ENCODE results near the gene JAKMIP2. TPM values are rescaled to one million over a fixed set of nuclear protein-coding genes. Genes with fewer than 3 reads are reported as not detected.

The JAKMIP2 gene
- total RNA-seq, 1 donor from 2014 or later, result 35.6 TPM

- peaks cover 13% of the 10 kb centered on the region for H3K36me3 Mint-ChIP-seq (ENCODE audit: low read depth)
- no peaks in the 10 kb centered on the region for H3K27me3 Mint-ChIP-seq (ENCODE audit: low read depth)
- DNase-seq (ENCODE audit: low read depth, low spot score), result no peak
- H3K4me3 Mint-ChIP-seq, result no peak overlapping the region
- H3K9me3 Mint-ChIP-seq, result peaks cover 4% of the 10 kb centered on the region
- no peak for TF ChIP-seq CTCF (conservative IDR thresholded peaks at IDR 0.05)
- H3K27ac Mint-ChIP-seq (ENCODE audit: unreplicated experiment), result no peak overlapping the region
- no peaks in the 10 kb centered on the region for H3K4me1 Mint-ChIP-seq
Measured at GRCh38 chr5:147669169-147669869, 113.2 kb downstream of the JAKMIP2 start.

DNA sequence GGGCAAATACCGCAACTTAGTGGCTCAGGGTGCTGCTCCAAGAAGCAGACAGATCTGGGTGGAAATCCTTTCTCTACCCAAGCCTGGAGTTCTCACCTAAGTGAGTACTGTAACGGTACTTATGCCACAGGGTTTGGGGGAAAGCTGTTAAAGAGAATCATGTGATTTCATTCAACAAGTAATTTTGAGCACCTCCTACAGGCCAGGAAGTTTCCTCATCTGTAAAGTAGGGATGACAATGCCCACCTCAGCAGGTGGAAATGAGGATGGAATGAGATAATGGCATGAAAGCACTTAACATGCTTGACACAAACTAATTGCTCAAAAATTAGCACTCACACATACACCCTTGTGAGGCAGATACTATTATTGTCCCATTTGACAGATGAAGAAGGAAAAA, 114.1 kb downstream of the JAKMIP2 start:
- no peak overlapping the region for H3K4me3 Mint-ChIP-seq
- H3K27ac Mint-ChIP-seq (ENCODE audit: unreplicated experiment), result no peak overlapping the region
- no peak for DNase-seq (ENCODE audit: low read depth, low spot score)
- no peaks in the 10 kb centered on the region for H3K27me3 Mint-ChIP-seq (ENCODE audit: low read depth)
- peaks cover 20% of the 10 kb centered on the region for H3K36me3 Mint-ChIP-seq (ENCODE audit: low read depth)
- TF ChIP-seq CTCF (conservative IDR thresholded peaks at IDR 0.05), result no peak
- H3K9me3 Mint-ChIP-seq, result peaks cover 8% of the 10 kb centered on the region
- no peaks in the 10 kb centered on the region for H3K4me1 Mint-ChIP-seq

DNA sequence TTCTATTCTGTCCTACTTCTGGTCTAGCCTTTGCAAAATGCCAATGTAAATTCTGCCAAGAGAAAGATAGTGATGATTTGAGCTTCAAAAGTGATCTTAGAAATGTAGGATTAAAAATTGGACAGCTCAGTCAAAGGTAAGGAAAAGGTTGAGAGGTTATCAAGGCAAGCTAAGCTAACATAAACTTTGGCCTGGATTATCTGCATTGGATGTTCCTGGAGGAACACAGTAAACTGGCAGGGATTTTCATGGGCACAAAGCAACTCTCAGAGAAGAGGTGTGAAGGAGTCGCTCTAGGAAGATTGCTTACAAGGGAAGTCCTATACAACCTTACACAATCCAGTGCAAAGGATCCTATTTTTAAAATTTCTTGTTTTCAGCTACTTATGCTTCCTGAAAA, 115.2 kb downstream of the JAKMIP2 start:
- Mint-ChIP-seq H3K4me3 (no peak overlapping the region), H3K9me3 (peaks cover 8% of the 10 kb centered on the region), H3K36me3 (ENCODE audit: low read depth) (peaks cover 27% of the 10 kb centered on the region), H3K27ac (ENCODE audit: unreplicated experiment) (no peak overlapping the region), H3K4me1 (no peaks in the 10 kb centered on the region), H3K27me3 (ENCODE audit: low read depth) (no peaks in the 10 kb centered on the region)
- no peak for TF ChIP-seq CTCF (conservative IDR thresholded peaks at IDR 0.05)
- no peak for DNase-seq (ENCODE audit: low read depth, low spot score)

- no peak for DNase-seq (ENCODE audit: low read depth, low spot score)
- Mint-ChIP-seq H3K27me3 (ENCODE audit: low read depth) (no peaks in the 10 kb centered on the region), H3K36me3 (ENCODE audit: low read depth) (peaks cover 36% of the 10 kb centered on the region), H3K27ac (ENCODE audit: unreplicated experiment) (no peak overlapping the region), H3K4me3 (no peak overlapping the region), H3K4me1 (no peaks in the 10 kb centered on the region), H3K9me3 (peaks cover 8% of the 10 kb centered on the region)
- no peak for TF ChIP-seq CTCF (conservative IDR thresholded peaks at IDR 0.05)
Measured at GRCh38 chr5:147666419-147666818, 116.1 kb downstream of the JAKMIP2 start.

DNA sequence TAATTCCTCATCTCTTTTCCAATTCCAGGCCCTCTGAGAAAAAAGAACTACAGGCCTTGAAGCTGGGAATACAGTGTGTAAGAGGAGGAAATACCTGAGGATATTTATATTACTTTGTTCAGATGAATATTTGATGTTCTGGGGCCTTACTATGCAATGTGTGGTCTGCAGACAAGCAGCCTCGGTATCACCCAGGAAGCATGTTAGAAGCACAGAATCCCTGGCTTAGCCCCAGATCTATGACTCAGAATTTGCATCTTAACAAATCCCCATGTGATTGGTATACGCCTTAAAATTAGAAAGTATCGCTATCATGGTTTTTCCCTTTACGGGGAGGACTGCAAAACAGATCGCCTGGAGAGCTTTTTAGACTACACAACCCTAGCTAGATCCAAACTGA, 121.0 kb downstream of the JAKMIP2 start:
- Mint-ChIP-seq H3K4me3 (no peak overlapping the region), H3K27ac (ENCODE audit: unreplicated experiment) (no peak overlapping the region), H3K4me1 (no peaks in the 10 kb centered on the region), H3K9me3 (peaks cover 18% of the 10 kb centered on the region), H3K36me3 (ENCODE audit: low read depth) (peaks cover 64% of the 10 kb centered on the region), H3K27me3 (ENCODE audit: low read depth) (no peaks in the 10 kb centered on the region)
- no peak for TF ChIP-seq CTCF (conservative IDR thresholded peaks at IDR 0.05)
- no peak for DNase-seq (ENCODE audit: low read depth, low spot score)

Data from neural crest cell (in vitro differentiated cells).